ENCODE data around the gene KLHL7.
"Not testable (repeated sequence)": the region's sequence is repeated elsewhere in the genome, so short reads cannot be mapped to it uniquely, and the experiment has no call there.

Gene KLHL7

DNA sequence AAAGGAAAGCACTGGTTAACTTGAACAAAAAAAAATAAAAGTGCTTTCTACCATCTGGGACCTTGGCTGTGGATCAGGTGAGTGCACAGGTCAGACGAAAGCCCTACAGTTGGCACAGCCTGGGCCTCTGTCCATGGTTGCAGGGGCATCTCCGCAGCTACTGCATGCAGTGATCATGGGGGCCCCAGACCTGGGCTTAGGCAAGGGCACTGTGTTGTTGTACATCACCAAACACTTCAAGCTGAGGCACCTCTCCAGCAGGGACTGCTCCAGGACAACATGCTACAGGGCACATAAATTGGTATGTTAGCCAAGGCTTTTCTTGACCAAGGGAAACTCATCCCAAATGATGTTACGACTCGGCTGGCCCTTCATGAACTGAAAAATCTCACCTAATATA lies 23.5 kb downstream of the KLHL7 start:
- TF ChIP-seq, protein P1, sequence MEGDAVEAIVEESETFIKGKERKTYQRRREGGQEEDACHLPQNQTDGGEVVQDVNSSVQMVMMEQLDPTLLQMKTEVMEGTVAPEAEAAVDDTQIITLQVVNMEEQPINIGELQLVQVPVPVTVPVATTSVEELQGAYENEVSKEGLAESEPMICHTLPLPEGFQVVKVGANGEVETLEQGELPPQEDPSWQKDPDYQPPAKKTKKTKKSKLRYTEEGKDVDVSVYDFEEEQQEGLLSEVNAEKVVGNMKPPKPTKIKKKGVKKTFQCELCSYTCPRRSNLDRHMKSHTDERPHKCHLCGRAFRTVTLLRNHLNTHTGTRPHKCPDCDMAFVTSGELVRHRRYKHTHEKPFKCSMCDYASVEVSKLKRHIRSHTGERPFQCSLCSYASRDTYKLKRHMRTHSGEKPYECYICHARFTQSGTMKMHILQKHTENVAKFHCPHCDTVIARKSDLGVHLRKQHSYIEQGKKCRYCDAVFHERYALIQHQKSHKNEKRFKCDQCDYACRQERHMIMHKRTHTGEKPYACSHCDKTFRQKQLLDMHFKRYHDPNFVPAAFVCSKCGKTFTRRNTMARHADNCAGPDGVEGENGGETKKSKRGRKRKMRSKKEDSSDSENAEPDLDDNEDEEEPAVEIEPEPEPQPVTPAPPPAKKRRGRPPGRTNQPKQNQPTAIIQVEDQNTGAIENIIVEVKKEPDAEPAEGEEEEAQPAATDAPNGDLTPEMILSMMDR (conservative IDR thresholded peaks at IDR 0.05; ENCODE audit: low read length): no peak
- no peak for TF ChIP-seq EZH2phosphoT487 (IDR thresholded peaks at IDR 0.05; ENCODE audit: borderline replicate concordance)
- no peak overlapping the region for H3K4me2 ChIP-seq (ENCODE audit: low read depth, low read length, poor library complexity, severe bottlenecking)
- H3K27me3 ChIP-seq (ENCODE audit: insufficient read depth, low read length, poor library complexity, severe bottlenecking): no peaks in the 10 kb centered on the region
- no peak overlapping the region for H2AFZ ChIP-seq (ENCODE audit: low read length)
- H4K20me1 ChIP-seq (ENCODE audit: insufficient read depth, low read length, poor library complexity, severe bottlenecking): no peaks in the 10 kb centered on the region
- H3K9me2 ChIP-seq (replicated peaks; ENCODE audit: low read depth, low read length): no peaks in the 10 kb centered on the region
- no peak overlapping the region for H3K9ac ChIP-seq (ENCODE audit: low read depth, low read length, poor library complexity, severe bottlenecking)
- H3K4me1 ChIP-seq (ENCODE audit: insufficient read depth, low read length, poor library complexity, severe bottlenecking): no peaks in the 10 kb centered on the region
- no peak overlapping the region for H3K4me3 ChIP-seq (ENCODE audit: low read length, poor library complexity, severe bottlenecking)
- H3K36me3 ChIP-seq (ENCODE audit: insufficient read depth, low read length): peaks cover 46% of the 10 kb centered on the region
- no peaks in the 10 kb centered on the region; the same call in 1 of the 2 replicates for H3K79me2 ChIP-seq (ENCODE audit: insufficient read depth, low read length)
- no peaks in the 10 kb centered on the region for H3F3A ChIP-seq (ENCODE audit: low read depth)
- H3K9me3 ChIP-seq (ENCODE audit: insufficient read depth, low read depth, low read length): no peaks in the 10 kb centered on the region

DNA sequence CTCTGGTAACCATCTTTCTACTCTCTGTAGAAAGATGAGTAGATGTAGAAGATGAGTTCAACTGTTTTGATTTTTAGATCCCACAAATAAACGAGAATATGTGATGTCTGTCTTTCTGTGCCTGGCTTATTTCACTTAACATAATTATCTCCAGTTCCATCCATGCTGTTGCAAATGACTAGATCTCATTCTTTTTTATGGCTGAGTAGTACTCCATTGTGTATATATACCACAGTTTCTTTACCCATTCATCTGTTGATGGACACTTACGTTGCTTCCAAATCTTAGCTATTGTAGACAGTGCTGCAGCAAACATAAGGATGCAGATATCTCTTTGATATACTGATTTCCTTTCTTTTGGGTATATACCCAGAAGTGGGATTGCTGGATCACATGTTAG lies 26.2 kb downstream of the KLHL7 start:
- H3F3A ChIP-seq (ENCODE audit: low read depth); H3K4me1 ChIP-seq (ENCODE audit: insufficient read depth, low read length, poor library complexity, severe bottlenecking); H3K9ac ChIP-seq (ENCODE audit: low read depth, low read length, poor library complexity, severe bottlenecking); H4K20me1 ChIP-seq (ENCODE audit: insufficient read depth, low read length, poor library complexity, severe bottlenecking); H2AFZ ChIP-seq (ENCODE audit: low read length); H3K27me3 ChIP-seq (ENCODE audit: insufficient read depth, low read length, poor library complexity, severe bottlenecking); H3K9me3 ChIP-seq (ENCODE audit: insufficient read depth, low read depth, low read length); H3K4me3 ChIP-seq (ENCODE audit: low read length, poor library complexity, severe bottlenecking); H3K9me2 ChIP-seq (replicated peaks; ENCODE audit: low read depth, low read length); H3K79me2 ChIP-seq (ENCODE audit: insufficient read depth, low read length); H3K4me2 ChIP-seq (ENCODE audit: low read depth, low read length, poor library complexity, severe bottlenecking): not testable (repeated sequence)
- peaks cover 21% of the 10 kb centered on the region; the same call in 1 of the 2 replicates for H3K36me3 ChIP-seq (ENCODE audit: insufficient read depth, low read length)

DNA sequence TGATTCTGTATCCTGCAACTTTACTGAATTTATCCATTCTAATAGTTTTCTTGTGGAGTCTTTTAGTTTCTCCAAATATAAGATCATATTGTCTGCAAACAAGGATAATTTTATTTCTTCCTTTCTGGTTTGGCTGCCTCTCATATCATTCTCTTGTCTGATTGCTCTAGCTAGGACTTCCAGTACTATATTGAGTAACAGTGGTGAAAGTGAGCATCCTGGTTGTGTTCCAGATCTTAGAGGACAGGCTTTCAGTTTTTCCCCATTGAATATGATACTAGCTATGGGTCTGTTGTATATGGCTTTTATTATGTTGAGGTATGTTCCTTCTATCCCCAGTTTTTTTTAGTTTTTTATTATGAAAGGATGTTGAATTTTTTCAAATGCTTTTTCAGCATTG lies 28.2 kb downstream of the KLHL7 start:
- Histone ChIP-seq H3K4me1 (ENCODE audit: insufficient read depth, low read length, poor library complexity, severe bottlenecking) (no peaks in the 10 kb centered on the region), H3K9me2 (replicated peaks; ENCODE audit: low read depth, low read length) (no peaks in the 10 kb centered on the region), H2AFZ (ENCODE audit: low read length) (no peak overlapping the region), H3F3A (ENCODE audit: low read depth) (no peaks in the 10 kb centered on the region), H3K4me3 (ENCODE audit: low read length, poor library complexity, severe bottlenecking) (no peak overlapping the region), H4K20me1 (ENCODE audit: insufficient read depth, low read length, poor library complexity, severe bottlenecking) (no peaks in the 10 kb centered on the region), H3K27me3 (ENCODE audit: insufficient read depth, low read length, poor library complexity, severe bottlenecking) (no peaks in the 10 kb centered on the region), H3K36me3 (ENCODE audit: insufficient read depth, low read length) (peaks cover 5% of the 10 kb centered on the region; the same call in 1 of the 2 replicates), H3K79me2 (ENCODE audit: insufficient read depth, low read length) (no peaks in the 10 kb centered on the region), H3K9me3 (ENCODE audit: insufficient read depth, low read depth, low read length) (no peaks in the 10 kb centered on the region), H3K9ac (ENCODE audit: low read depth, low read length, poor library complexity, severe bottlenecking) (no peak overlapping the region), H3K4me2 (ENCODE audit: low read depth, low read length, poor library complexity, severe bottlenecking) (no peak overlapping the region)
- TF ChIP-seq, protein P1 (conservative IDR thresholded peaks at IDR 0.05; ENCODE audit: low read length): no peak
- no peak for TF ChIP-seq EZH2phosphoT487 (IDR thresholded peaks at IDR 0.05; ENCODE audit: borderline replicate concordance)

DNA sequence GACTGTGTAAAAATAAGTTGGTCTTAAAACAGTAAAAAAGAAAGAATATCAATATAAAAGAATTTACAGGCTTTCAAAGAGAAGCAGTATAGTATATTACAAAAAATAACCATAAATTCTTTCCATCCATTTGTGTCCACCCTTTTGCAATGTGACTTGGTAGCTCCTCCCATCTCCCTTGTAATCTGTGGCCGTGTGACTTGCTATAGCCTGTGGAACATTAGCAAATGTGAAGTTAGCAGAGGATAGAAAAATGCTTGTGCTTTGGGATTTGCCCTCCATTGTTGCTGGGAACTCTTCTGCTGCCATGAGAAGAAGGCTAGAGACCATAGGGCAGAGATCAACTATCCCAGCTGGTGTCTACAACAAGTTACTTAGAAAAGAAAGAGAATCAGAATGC lies 30.2 kb downstream of the KLHL7 start:
- Histone ChIP-seq H3K9ac (ENCODE audit: low read depth, low read length, poor library complexity, severe bottlenecking) (no peak overlapping the region), H3K79me2 (ENCODE audit: insufficient read depth, low read length) (no peaks in the 10 kb centered on the region), H3K4me2 (ENCODE audit: low read depth, low read length, poor library complexity, severe bottlenecking) (no peak overlapping the region)

More for the DNA sequence above, 30.2 kb downstream of the KLHL7 start:
- Histone ChIP-seq H3K9me3 (ENCODE audit: insufficient read depth, low read depth, low read length) (no peaks in the 10 kb centered on the region), H3K27me3 (ENCODE audit: insufficient read depth, low read length, poor library complexity, severe bottlenecking) (no peaks in the 10 kb centered on the region), H3K36me3 (ENCODE audit: insufficient read depth, low read length) (no peaks in the 10 kb centered on the region), H3F3A (ENCODE audit: low read depth) (no peaks in the 10 kb centered on the region), H4K20me1 (ENCODE audit: insufficient read depth, low read length, poor library complexity, severe bottlenecking) (no peaks in the 10 kb centered on the region), H2AFZ (ENCODE audit: low read length) (no peak overlapping the region), H3K4me3 (ENCODE audit: low read length, poor library complexity, severe bottlenecking) (no peak overlapping the region), H3K4me1 (ENCODE audit: insufficient read depth, low read length, poor library complexity, severe bottlenecking) (no peaks in the 10 kb centered on the region), H3K9me2 (replicated peaks; ENCODE audit: low read depth, low read length) (no peaks in the 10 kb centered on the region)
- TF ChIP-seq, protein P1 (conservative IDR thresholded peaks at IDR 0.05; ENCODE audit: low read length): no peak
- no peak for TF ChIP-seq EZH2phosphoT487 (IDR thresholded peaks at IDR 0.05; ENCODE audit: borderline replicate concordance)

All from Loucy (cell line).